MM.1S (cell line): Measurements from ENCODE around the gene DTX1.

Source experiments
- EZH2 ChIP-seq: fragments of 300-600 bp; sonication (generic); optimal IDR thresholded peaks from 2 replicates; pipeline ENCODE3; 2017; ENCODE audit warnings: low read depth, mild to moderate bottlenecking, antibody characterized with exemption, low read length, mixed read lengths
- EZH2phosphoT487 ChIP-seq: fragments of 300-600 bp; sonication (generic); IDR thresholded peaks from 2 replicates; pipeline ENCODE4 v1.6.1; 2018; ENCODE audit warnings: antibody characterized with exemption, low read length
- TF ChIP-seq, protein P1 (sequence below): fragments of 300-600 bp; sonication (generic); IDR thresholded peaks from 2 replicates; pipeline ENCODE4 v1.5.1; 2016; ENCODE audit warnings: antibody characterized with exemption, low read length, mixed read lengths

DNA sequence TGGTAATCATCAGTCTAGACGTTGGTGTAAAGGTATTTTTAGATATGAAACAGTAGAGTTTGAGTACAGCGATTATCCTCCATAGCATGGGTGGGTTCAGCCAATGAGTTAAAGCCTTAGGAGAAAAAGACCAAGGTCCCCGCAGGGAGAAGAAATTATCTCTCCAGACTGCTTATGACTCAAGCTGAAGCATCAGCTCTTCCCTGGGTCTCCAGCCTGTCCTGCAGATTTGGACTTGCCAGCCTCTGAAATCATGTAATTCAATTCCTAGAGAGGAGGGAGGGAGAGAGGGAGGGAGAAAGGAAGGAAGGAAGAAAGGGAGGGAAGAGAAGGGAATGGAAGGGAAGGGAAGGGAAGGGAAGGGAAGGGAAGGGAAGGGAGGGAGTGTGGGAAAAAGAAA is 12.0 kb upstream of the DTX1 start:
- TF ChIP-seq, protein P1, sequence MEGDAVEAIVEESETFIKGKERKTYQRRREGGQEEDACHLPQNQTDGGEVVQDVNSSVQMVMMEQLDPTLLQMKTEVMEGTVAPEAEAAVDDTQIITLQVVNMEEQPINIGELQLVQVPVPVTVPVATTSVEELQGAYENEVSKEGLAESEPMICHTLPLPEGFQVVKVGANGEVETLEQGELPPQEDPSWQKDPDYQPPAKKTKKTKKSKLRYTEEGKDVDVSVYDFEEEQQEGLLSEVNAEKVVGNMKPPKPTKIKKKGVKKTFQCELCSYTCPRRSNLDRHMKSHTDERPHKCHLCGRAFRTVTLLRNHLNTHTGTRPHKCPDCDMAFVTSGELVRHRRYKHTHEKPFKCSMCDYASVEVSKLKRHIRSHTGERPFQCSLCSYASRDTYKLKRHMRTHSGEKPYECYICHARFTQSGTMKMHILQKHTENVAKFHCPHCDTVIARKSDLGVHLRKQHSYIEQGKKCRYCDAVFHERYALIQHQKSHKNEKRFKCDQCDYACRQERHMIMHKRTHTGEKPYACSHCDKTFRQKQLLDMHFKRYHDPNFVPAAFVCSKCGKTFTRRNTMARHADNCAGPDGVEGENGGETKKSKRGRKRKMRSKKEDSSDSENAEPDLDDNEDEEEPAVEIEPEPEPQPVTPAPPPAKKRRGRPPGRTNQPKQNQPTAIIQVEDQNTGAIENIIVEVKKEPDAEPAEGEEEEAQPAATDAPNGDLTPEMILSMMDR: no peak
- TF ChIP-seq EZH2phosphoT487: no peak
- TF ChIP-seq EZH2: no peak
